Measurements from ENCODE around the gene SGPP2.

GRCh38 chr2:222445227-222445626 is 20.9 kb downstream of the SGPP2 start:
- TF ChIP-seq CTCF (optimal IDR thresholded peaks at IDR 0.05 in 1 of 3, IDR thresholded peaks at IDR 0.05 in 1 of 3, conservative IDR thresholded peaks at IDR 0.05 in 1 of 3; ENCODE audit: extremely low read depth in 1 of 3, insufficient read depth in 2 of 3, low read length in 3 of 3) (no peak), EZH2 (IDR thresholded peaks at IDR 0.05; ENCODE audit: low read length) (no peak)
